Epidermal melanocyte (primary cell): ENCODE results near the gene DNASE1L1.

Source experiments
- DNase-seq: peaks from one replicate; pipeline ENCODE4 v3.0.0; 2011; ENCODE audit warnings: low spot score; ENCODE audit not compliant: insufficient read length

DNASE1L1 gene

GRCh38 chrX:154409222-154409871, at the start of gene DNASE1L1:
Gene DNASE1L1, minus strand, starts transcription at chrX:154409254. Its CDS starts 3,686 bp downstream, at chrX:154405568.
- DNase-seq = peak; percentile 27

DNA sequence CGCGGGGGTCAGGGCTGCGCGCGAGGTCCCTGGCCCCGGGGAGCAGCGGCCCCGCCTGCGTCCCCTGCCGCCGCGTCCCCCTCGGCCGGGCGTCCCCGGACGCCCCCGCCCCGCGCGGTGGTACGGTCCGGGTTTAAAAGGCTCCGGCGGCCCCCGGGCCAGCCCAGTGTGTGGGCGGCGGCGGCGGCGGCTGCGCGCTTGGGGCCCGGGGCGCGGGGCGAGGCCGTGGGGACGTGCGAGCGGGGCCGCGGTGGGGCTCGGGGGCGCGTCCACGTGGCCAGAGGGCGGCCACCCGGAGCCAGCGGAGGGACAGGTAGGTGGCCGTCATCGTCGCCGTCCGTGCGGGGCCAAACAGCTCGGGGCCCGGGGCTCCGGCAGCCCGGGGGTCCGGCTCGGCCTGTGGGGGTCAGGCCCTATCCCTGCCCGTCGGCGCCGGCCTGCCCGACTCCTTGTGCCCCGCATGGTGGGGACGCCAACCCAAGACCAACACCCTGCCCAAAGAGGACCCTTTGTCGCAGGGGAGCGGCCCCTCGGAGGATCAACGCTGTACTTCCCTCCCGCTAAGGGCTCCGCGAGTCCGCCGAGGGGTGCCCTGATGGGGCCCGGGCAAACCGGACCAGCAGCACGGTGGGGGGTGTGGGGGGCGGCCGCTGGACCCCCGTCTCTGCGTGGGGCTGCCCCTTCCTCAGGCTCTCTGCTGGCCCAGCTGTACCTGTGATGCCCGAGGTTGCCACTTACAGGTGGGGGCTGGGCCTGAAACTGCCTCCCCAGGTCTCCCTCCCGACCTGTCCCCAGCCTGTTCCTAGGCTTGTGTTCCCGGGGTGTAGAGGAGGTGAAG, 49.3 kb upstream of the DNASE1L1 start, which contains the start of gene PLXNA3:
Gene PLXNA3, plus strand, starts transcription at position 166 of the 838 bp plus-strand sequence. CDS start 1,903 bp downstream, outside the sequence.
- DNase-seq = peak; percentile 46

GRCh38 chrX:154457491-154458115, 48.5 kb upstream of the DNASE1L1 start:
- no peak for DNase-seq

DNA sequence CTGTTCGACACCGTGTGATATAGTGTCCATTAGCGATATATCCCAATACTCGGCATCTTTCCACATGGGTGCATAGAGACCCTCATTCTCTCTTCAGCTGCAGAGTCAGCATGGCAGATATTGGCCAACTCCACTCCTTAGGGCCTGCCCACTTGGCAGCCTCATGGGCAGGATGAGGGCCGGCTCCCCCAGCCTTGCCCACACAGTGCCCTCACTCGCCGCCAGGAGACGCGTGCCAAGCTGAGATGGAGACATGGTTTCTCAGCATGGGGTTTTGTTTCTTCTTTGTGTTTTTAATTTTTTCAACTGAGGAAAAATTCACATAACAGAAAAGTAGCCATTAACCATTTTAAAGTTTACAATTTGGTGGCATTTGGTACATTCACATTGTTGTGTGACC, 43.8 kb upstream of the DNASE1L1 start:
- no peak for DNase-seq

GRCh38 chrX:154450312-154450711, 41.3 kb upstream of the DNASE1L1 start:
- no peak for DNase-seq

- no peak for DNase-seq
These were observed 40.6 kb upstream of the DNASE1L1 start for GRCh38 chrX:154449618-154450017.

GRCh38 chrX:154448484-154448883, 39.4 kb upstream of the DNASE1L1 start:
- DNase-seq = no peak

DNA sequence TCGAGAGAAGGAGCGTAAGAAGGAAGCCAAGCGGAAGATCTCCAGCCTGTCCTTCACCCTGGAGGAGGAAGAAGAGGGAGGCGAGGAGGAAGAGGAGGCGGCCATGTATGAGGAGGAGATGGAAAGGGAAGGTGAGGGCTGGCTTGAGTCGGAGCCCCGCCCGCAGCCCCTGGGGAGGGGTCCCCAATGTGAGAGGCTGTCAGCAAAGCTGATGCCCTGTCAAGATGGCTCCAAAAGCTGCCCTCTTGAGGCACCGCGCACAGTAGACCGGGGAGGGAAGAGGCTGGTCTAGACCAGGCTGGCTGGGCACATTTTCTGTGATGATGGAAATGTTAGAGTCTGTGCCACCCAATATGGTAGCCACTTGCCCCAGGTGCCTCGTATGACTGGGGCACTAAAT, 37.4 kb upstream of the DNASE1L1 start:
- no peak for DNase-seq

DNA sequence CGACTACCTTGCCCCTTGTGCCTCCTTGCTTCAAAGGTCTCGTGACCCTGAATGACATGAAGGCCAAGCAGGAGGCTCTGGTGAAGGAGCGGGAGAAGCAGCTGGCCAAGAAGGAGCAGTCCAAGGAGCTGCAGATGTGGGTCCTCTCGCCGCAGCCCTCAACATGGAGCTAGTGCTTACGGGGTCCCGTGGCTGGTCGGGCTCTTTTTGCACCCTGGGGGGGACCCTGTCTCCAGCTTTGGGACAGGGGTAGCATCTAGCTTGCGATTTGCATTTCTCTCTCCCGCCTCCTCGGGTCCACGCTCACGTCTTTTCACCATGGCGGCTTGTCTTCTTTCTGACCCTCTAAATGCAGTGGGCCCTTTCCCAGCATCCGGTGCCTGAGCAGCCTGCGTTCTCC, 36.7 kb upstream of the DNASE1L1 start:
- DNase-seq = no peak

DNA sequence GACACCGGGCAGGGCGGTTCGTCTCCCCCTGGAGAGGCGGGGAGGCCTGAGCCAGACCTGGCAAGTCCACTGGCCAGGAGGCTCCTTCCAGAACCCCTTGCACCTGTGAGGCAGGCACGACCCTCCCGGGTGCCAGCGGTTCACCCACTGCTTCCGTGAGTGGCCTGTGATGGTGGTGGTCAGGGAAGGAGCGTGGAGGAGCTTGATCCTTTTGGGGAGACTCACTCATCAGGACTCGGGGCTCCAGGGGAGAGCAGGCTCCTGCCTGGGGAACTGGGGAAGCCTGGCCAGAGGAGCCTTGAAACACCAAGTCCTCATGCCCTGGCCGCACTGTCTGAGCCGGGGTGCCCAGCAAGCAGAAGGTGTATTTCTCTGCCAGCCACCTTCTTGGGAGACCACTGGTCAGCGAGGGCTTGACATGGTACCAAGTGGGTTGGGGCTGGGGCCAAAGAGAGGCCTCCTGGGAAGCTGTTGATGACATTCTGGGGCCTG, 35.7 kb upstream of the DNASE1L1 start:
- DNase-seq = no peak

GRCh38 chrX:154443992-154444754, 35.1 kb upstream of the DNASE1L1 start, which contains the start of gene FAM50A:
Gene FAM50A, plus strand, starts transcription at chrX:154444141. Its CDS starts 95 bp downstream, at chrX:154444236.
- DNase-seq = peak; percentile 75

GRCh38 chrX:154443479-154443910, 34.4 kb upstream of the DNASE1L1 start:
- no peak for DNase-seq

GRCh38 chrX:154441984-154442707, 33.1 kb upstream of the DNASE1L1 start:
- DNase-seq = no peak

- no peak for DNase-seq
These were observed 32.5 kb upstream of the DNASE1L1 start for GRCh38 chrX:154441564-154441963.

GRCh38 chrX:154440623-154441357, 31.7 kb upstream of the DNASE1L1 start:
- no peak for DNase-seq

DNA sequence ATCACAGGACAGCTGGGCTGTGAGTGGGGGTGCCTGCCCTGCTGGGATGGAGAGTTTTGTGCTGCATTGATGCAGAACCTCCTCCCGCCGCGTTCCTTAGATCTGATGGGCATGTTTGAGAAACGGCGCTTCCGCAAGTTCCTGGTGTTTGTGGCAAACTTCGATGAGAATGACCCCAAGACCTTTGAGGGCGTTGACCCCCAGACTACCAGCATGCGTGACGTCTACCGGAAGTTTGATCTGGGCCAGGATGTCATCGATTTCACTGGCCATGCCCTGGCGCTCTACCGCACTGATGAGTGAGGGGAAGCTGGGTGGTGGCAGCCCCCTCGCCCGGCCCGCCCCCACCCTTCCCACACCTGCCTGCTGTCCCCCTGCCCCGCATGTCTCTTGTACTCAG, 30.8 kb upstream of the DNASE1L1 start:
- DNase-seq = no peak

GRCh38 chrX:154437971-154438893, 29.2 kb upstream of the DNASE1L1 start:
- no peak for DNase-seq

GRCh38 chrX:154436983-154437752, 28.1 kb upstream of the DNASE1L1 start, which contains the start of gene GDI1:
Gene GDI1, plus strand, starts transcription at chrX:154437154. Its CDS starts 101 bp downstream, at chrX:154437255.
- peak; percentile 64 for DNase-seq
